Measurements from ENCODE around the gene FSCN2.

- TF ChIP-seq CTCF (conservative IDR thresholded peaks at IDR 0.05 in 1 of 2, IDR thresholded peaks at IDR 0.05 in 1 of 2; ENCODE audit: low read depth in 1 of 2, low read length in 2 of 2) = no peak
- TF ChIP-seq EZH2 (IDR thresholded peaks at IDR 0.05; ENCODE audit: low read length, missing control alignments) = no peak
Observed at GRCh38 chr17:81580481-81580880, 52.3 kb downstream of the FSCN2 start.

Measured in fibroblast of lung (primary cell).